OCI-LY1 (cell line): ENCODE measurements around the gene AKAP13.

Experiments used
- EZH2 ChIP-seq: fragments of 200-600 bp; sonication (generic), shearing (Covaris generic); IDR thresholded peaks from 2 replicates; pipeline ENCODE4 v1.8.0; 2017; ENCODE audit warnings: borderline replicate concordance, mixed run types, mild to moderate bottlenecking, antibody characterized with exemption, low read length, moderate library complexity, mixed read lengths
- TF ChIP-seq, protein P1 (sequence below): fragments of 200-600 bp; sonication (generic), shearing (Covaris generic); IDR thresholded peaks from 2 replicates; pipeline ENCODE4 v1.5.1; 2017; ENCODE audit warnings: mild to moderate bottlenecking, antibody characterized with exemption, low read length, moderate library complexity, mixed read lengths

DNA sequence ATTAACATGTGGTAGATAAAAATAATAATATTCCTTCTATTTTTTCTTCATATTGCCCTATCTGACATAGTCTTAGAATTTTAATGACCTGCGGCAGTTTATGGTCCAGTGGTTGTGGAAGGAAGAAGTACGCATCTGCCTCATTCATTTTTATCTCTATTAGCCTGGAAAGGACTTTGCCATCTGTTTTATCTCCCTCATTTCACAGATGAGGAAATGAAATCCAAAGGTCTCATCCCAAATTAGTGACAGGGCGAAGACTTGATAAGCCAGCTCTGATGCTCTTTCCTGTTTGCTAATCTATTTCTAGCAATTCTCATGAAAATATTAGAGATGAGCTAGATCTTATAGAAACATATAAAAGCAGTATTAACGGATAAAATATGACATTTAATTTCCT lies 301.0 kb downstream of the AKAP13 start:
- no peak for TF ChIP-seq EZH2
- TF ChIP-seq, protein P1, sequence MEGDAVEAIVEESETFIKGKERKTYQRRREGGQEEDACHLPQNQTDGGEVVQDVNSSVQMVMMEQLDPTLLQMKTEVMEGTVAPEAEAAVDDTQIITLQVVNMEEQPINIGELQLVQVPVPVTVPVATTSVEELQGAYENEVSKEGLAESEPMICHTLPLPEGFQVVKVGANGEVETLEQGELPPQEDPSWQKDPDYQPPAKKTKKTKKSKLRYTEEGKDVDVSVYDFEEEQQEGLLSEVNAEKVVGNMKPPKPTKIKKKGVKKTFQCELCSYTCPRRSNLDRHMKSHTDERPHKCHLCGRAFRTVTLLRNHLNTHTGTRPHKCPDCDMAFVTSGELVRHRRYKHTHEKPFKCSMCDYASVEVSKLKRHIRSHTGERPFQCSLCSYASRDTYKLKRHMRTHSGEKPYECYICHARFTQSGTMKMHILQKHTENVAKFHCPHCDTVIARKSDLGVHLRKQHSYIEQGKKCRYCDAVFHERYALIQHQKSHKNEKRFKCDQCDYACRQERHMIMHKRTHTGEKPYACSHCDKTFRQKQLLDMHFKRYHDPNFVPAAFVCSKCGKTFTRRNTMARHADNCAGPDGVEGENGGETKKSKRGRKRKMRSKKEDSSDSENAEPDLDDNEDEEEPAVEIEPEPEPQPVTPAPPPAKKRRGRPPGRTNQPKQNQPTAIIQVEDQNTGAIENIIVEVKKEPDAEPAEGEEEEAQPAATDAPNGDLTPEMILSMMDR, result no peak
